HuH-7.5 (cell line): ENCODE results near the gene PODNL1.

Experiments
- DNase-seq: peaks from one replicate; pipeline ENCODE4 v3.0.0; 2011; ENCODE audit warnings: low spot score

The PODNL1 gene, protein sequence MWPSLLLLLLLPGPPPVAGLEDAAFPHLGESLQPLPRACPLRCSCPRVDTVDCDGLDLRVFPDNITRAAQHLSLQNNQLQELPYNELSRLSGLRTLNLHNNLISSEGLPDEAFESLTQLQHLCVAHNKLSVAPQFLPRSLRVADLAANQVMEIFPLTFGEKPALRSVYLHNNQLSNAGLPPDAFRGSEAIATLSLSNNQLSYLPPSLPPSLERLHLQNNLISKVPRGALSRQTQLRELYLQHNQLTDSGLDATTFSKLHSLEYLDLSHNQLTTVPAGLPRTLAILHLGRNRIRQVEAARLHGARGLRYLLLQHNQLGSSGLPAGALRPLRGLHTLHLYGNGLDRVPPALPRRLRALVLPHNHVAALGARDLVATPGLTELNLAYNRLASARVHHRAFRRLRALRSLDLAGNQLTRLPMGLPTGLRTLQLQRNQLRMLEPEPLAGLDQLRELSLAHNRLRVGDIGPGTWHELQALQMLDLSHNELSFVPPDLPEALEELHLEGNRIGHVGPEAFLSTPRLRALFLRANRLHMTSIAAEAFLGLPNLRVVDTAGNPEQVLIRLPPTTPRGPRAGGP

DNA sequence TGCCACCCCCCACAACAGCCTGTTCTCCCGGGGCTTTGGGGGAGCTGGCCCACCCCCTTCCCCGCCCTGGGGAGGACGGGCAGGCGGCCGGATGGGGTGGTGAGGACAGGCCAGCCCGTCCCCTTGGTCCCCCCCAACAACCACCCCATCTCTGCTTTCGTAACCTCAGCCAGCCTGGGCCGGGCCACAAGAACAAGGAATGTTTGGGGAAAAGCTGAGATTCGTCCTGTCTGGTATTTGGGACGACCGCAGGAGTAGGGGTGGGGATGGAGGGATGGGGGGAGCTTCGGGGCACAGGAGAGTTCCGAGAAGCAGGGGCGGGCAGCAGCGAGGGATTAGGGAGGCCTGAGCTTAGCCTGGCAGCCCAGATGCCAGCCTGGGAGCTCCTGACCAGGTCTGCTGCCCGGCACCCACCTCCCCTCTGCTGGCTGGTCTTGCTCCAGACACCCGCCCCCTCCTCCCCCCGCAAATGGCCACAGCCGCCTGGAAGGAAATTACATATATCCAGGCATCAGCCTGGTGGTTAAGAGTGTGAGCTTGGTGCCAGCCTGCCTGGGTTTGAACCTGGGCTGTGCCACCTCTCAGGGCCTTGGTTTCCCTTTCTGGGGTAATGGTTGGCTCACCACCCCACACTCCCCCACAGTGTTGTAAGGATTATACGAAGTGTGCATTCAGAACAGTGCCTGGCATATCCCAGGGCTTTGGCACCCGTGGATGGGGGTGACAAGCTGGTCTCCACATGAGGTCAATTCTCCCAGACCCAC lies at the start of gene PODNL1:
TSS of gene PODNL1 (minus strand) at position 117 of the 764 bp plus-strand sequence. CDS start 236 bp downstream, outside the sequence.
- no peak for DNase-seq

- no peak for DNase-seq
These were observed 49.1 kb upstream of the PODNL1 start for GRCh38 chr19:13987101-13987890.

GRCh38 chr19:13986348-13986904 lies 48.2 kb upstream of the PODNL1 start:
- no peak for DNase-seq

GRCh38 chr19:13985771-13986347 lies 47.6 kb upstream of the PODNL1 start:
- DNase-seq = no peak

- no peak for DNase-seq
These were observed 46.9 kb upstream of the PODNL1 start for GRCh38 chr19:13984875-13985741.

DNA sequence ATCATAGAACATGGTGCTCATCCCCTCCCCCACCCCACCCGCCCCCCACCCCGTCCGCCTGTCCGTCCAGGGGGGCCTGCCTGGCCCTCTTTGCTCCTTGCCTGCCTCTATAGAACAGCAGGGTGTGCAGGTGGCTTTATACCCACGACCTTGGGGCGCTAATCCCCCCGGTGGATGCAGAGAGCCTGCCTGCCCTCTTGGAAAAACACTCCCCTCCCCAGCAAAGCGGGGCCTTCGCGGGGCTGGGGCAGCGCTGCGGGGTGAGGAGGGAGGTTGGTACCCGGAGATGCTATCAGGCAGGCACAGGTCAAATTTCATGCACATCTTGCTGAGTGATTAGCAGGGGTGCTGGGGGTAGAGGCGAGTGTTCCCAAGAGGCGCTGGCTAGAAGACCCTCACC lies 46.0 kb upstream of the PODNL1 start:
- no peak for DNase-seq

DNA sequence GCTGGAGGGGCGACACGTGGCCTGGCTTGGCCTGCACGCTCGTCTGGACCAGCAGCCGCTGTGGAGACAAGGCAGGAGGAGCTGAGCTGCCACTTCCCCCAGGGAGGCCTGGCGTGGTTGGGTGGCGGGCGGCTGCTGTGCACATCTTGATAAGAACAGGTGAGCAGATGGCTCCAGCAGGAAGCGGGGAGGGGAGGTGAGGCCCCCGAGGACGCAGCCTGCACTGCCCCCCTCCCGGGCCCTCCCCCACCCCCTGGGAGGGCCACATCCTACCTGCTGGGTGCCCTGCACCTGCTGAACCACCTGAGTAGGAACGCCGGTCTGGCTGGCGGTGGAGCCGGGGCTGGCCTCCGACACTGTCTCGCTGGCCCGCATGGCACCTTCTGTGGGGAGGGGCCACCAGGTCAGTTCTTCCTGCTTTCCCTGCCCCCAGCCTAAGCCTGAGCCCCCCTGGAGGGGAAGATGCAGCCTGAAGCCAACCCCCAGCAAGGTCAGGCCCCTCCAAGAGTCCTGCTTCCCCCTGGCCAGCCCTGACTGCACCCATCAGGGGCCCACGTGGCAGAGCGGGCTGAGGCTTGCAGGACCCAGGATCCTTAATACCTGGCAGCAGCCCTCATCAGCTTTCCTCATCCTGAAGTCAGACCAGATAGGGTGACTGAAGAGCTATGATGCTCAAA lies 45.1 kb upstream of the PODNL1 start:
- DNase-seq = no peak

DNA sequence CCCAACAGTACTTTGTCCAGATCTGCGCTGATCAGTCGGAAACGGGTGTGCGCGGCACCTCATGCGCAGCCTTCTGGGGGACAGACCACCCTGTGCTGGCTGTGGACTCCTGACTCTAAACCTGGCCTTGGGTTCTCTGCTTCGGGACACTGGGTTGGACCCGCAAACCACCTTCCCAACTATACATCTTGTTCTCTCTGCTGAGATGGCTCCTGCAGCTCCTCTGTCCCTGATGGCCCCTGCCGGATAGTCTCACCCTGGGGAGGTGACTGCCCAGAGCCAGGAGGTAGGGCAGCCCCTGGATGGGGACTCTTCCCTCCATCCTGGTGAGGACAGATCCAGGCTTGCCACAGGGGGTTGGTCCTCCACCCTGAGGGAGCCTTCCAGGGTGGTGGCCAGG lies 44.6 kb upstream of the PODNL1 start:
- DNase-seq = no peak

DNA sequence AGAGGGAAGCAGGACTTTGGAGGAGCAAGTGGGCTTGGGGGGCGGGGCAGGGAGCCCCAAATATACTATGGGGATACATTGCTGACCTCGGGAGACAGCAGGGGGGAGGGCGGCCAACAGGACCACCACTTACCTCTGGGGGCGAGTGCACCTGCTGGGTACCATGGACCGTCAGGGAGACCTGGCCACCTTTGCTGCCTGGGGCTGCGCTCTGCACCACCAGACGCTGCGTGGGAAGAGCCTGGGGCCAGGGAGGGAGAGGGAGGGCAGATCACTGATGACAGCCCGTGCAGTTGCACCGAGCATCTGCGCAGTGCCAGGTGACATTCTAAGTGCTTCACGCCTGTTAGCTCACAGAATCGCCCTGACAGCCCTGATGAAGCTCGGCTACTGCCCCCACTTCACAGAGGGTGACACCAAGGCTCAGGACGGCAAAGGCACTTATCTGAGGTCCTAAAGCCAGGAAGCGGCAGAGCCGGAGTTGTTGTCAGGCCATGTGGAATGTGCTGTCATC lies 43.8 kb upstream of the PODNL1 start:
- DNase-seq = no peak

DNA sequence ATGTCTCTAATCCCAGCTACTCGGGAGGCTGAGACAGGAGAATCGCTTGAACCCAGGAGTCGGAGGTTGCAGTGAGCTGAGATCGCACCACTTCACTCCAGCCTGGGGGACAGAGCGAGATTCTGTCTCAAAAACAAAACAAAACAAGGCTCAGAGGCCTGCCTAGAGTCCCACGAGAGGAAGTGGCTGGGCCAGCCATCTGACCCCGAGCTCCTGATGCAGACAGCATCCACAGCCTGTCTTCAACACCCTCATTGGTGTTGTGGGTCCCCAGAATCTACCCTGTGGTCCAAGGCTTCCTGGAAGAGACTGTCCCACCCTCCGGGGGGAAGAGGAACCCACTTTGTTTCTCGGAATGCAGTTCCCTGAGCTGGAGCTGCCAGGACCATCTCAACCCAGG lies 43.2 kb upstream of the PODNL1 start:
- no peak for DNase-seq

DNA sequence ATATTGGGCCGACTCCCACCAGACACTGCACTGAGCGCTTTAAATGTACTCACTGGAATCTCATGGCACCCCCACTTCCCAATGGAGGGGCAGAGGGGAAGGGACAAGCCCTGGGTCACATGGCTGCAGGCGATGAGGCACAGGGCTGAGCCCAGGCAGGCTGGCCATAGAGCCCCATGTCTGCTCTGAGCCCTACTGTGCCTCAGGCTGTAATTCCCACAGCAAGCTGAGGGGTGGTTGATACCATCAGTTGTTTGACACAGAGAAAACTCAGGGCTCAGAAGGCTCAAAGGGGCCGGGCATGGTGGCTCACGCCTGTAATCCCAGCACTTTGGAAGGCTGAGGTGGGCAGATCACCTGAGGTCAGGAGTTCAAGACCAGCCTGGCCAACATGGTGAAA lies 42.8 kb upstream of the PODNL1 start:
- no peak for DNase-seq

GRCh38 chr19:13980340-13980739 lies 42.1 kb upstream of the PODNL1 start:
- DNase-seq = no peak

GRCh38 chr19:13979686-13980085 lies 41.5 kb upstream of the PODNL1 start:
- no peak for DNase-seq

DNA sequence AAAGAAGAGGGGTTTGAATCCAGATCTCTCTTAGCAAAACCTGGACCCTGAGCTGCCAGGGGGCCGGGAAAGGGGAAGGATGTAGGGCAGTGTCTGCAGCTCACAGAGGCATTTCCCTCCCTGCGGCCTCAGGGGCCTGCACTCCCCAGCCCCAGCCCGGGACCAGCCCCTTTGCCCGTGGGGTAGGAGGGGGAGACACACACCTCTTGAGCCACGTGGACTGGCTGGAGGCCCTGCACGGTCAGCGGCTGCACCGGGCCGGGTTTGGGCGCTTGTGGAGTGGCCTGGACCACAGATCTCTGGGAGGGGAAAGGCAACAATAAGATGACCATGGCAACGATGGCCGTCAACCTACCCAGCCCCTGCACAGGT lies 41.0 kb upstream of the PODNL1 start:
- DNase-seq = no peak

- DNase-seq = no peak
These were observed 40.4 kb upstream of the PODNL1 start for GRCh38 chr19:13978351-13979243.

GRCh38 chr19:13977803-13978202 lies 39.6 kb upstream of the PODNL1 start:
- no peak for DNase-seq

- DNase-seq = no peak
These were observed 38.2 kb upstream of the PODNL1 start for GRCh38 chr19:13976446-13976845.

DNA sequence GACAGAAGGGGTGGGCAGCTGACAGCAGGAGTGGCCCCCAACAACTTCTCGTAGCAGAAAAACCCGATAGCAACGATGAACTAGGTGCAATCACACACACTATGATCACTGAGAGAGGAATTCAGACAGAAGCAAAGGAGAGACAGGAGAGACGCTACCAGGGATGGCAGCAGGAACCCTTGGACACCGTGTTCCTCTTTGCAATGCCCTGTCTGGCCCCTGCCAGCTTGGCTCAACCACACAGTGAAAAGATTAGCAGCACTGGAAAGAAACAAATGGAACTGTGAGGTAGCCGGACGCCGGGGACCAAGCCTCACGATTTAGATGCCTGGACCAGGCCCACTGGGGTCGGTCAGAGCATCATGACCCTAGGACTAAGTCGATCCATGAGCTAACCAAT lies 37.7 kb upstream of the PODNL1 start:
- no peak for DNase-seq

- DNase-seq = peak; percentile 56
These were observed 35.9 kb upstream of the PODNL1 start for GRCh38 chr19:13974073-13974472.
